H1 (cell line): ENCODE measurements around the gene RTCB. TPM values are rescaled to one million over a fixed set of nuclear protein-coding genes. Genes with fewer than 3 reads are reported as not detected.

Experiments used
- RNF2 ChIP-seq: fragments of 200-900, 300-1000 bp; sonication (generic); IDR thresholded peaks from 2 replicates; pipeline ENCODE4 v1.7.1; 2016; ENCODE audit warnings: borderline replicate concordance, low read depth, mild to moderate bottlenecking, antibody characterized with exemption, low read length; ENCODE audit not compliant: poor library complexity, severe bottlenecking; ENCODE audit errors: missing control alignments
- SP4 ChIP-seq: IDR thresholded peaks from 2 replicates; pipeline ENCODE4 v1.6.1; 2012; ENCODE audit warnings: low read length, inconsistent platforms
- polyA plus RNA-seq, 7 experiments: library from polyadenylated mRNA; depleted of rRNA in 3 of 7; stranded (reverse) in 5 of 7; unstranded in 2 of 7; fragments of >200 nt in 5 of 7; fragments of 200-250 nt in 2 of 7; gene quantifications; 1 replicate in 5 of 7; 2 replicates in 1 of 7; 4 replicates in 1 of 7; pipeline versions ENCODE4 v1.2.1 to v1.2.3, GENCODE V29; 2011 to 2013; ENCODE audit warnings: missing spikeins in 2 of 7, mixed read lengths in 2 of 7
- total RNA-seq: library from RNA; stranded (reverse); fragmentation: NEBNext Ultra II Directional; extraction: Animal tissue kit (Norgen Biotek cat#: 25700); gene quantifications from 2 replicates; pipeline ENCODE4 v1.2.1, GENCODE V29; 2021
- TF ChIP-seq, protein P1 (sequence below): IDR thresholded peaks from 2 replicates; pipeline ENCODE4 v1.6.1; 2011; ENCODE audit warnings: low read depth, mild to moderate bottlenecking, low read length; ENCODE audit not compliant: insufficient read depth

RTCB gene
- total and polyA plus RNA-seq, 2 of the 8 experiments (the other 6 are each of a cell fraction or from before 2014, with no cell fraction given), result 104 to 114 TPM

DNA sequence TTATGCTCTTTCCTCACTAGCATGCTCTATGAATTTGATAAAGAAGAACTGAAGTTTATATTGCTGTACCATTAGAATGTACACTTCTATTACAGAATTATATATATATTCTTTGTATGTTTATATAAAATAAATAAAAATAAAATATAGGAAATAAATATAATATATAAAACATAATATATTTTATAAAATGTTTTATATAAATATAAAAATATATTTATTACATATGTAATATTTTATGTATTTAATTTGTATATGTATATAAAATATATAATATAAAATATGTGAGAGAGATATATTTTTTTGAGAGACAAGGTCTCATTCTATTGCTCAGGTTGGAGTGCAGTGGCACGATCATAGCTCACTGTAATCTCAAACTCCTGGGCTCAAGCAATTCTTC is 18.3 kb upstream of the RTCB start (continued):
- TF ChIP-seq SP4 (no peak), RNF2 (no peak)
- TF ChIP-seq, protein P1, sequence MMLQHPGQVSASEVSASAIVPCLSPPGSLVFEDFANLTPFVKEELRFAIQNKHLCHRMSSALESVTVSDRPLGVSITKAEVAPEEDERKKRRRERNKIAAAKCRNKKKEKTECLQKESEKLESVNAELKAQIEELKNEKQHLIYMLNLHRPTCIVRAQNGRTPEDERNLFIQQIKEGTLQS, result no peak
